H9 (cell line): Measurements from ENCODE around the gene ELOVL6. TPM values are rescaled to one million over a fixed set of nuclear protein-coding genes. Genes with fewer than 3 reads are reported as not detected.

Experiments
- DNase-seq: peaks from one replicate; pipeline ENCODE4 v3.0.0-alpha.2; 2017
- H2AFZ ChIP-seq: one replicate; pipeline ENCODE4 v1.6.1; 2013; ENCODE audit warnings: mild to moderate bottlenecking, low read length, control low read depth, moderate library complexity
- H2AK5ac ChIP-seq: 2 replicates; pipeline ENCODE4 v1.6.1; 2013; ENCODE audit warnings: low read length, control low read depth, mixed read lengths; ENCODE audit not compliant: insufficient read length
- H2BK120ac ChIP-seq: one replicate; pipeline ENCODE4 v1.6.1; 2013; ENCODE audit warnings: low read depth, mild to moderate bottlenecking, low read length, control low read depth, inconsistent platforms; ENCODE audit not compliant: poor library complexity, severe bottlenecking
- H2BK12ac ChIP-seq: 2 replicates; pipeline ENCODE4 v1.6.1; 2013; ENCODE audit warnings: low read length, control low read depth, mixed read lengths, low read depth; ENCODE audit not compliant: insufficient read length
- H2BK15ac ChIP-seq: 2 replicates; pipeline ENCODE4 v1.6.1; 2013; ENCODE audit warnings: low read depth, low read length, control low read depth
- H2BK20ac ChIP-seq: one replicate; pipeline ENCODE4 v1.6.1; 2013; ENCODE audit warnings: low read depth, mild to moderate bottlenecking, low read length, control low read depth, inconsistent platforms; ENCODE audit not compliant: poor library complexity, severe bottlenecking
- H2BK5ac ChIP-seq: 2 replicates; pipeline ENCODE4 v1.6.1; 2013; ENCODE audit warnings: low read length, control low read depth, mixed read lengths; ENCODE audit not compliant: insufficient read length
- H3K14ac ChIP-seq: 2 replicates; pipeline ENCODE4 v1.6.1; 2013; ENCODE audit warnings: low read length, control low read depth; ENCODE audit not compliant: insufficient read depth
- H3K18ac ChIP-seq: 2 replicates; pipeline ENCODE4 v1.6.1; 2013; ENCODE audit warnings: low read depth, mild to moderate bottlenecking, mixed read lengths, low read length, control low read depth; ENCODE audit not compliant: insufficient read length
- H3K23ac ChIP-seq: 2 replicates; pipeline ENCODE4 v1.6.1; 2013; ENCODE audit warnings: low read length, control low read depth, mixed read lengths, low read depth; ENCODE audit not compliant: insufficient read length
- H3K23me2 ChIP-seq: 2 replicates; pipeline ENCODE4 v1.6.1; 2013; ENCODE audit warnings: low read depth, mild to moderate bottlenecking, mixed read lengths, low read length, control low read depth; ENCODE audit not compliant: insufficient read length, poor library complexity, severe bottlenecking
- H3K27ac ChIP-seq: 2 replicates; pipeline ENCODE4 v1.5.1; 2013; ENCODE audit warnings: low read length, control low read depth, mixed read lengths, low read depth; ENCODE audit not compliant: insufficient read length
- H3K27me3 ChIP-seq: 2 replicates; pipeline ENCODE4 v1.6.1; 2013; ENCODE audit warnings: low read length, control low read depth, inconsistent platforms; ENCODE audit not compliant: insufficient read depth
- H3K4ac ChIP-seq: 2 replicates; pipeline ENCODE4 v1.6.1; 2013; ENCODE audit warnings: low read depth, mild to moderate bottlenecking, control low read depth, inconsistent platforms, low read length, moderate library complexity
- H3K4me1 ChIP-seq: 2 replicates; pipeline ENCODE4 v1.6.1; 2013; ENCODE audit warnings: low read length, control low read depth, inconsistent platforms; ENCODE audit not compliant: insufficient read depth
- H3K4me2 ChIP-seq: 2 replicates; pipeline ENCODE4 v1.6.1; 2013; ENCODE audit warnings: low read length, control low read depth, mixed read lengths; ENCODE audit not compliant: insufficient read length, insufficient read depth
- H3K56ac ChIP-seq: 2 replicates; pipeline ENCODE4 v1.6.1; 2013; ENCODE audit warnings: low read depth, mild to moderate bottlenecking, mixed read lengths, low read length, control low read depth; ENCODE audit not compliant: insufficient read length
- H3K79me1 ChIP-seq: 2 replicates; pipeline ENCODE4 v1.6.1; 2013; ENCODE audit warnings: low read depth, mild to moderate bottlenecking, moderate library complexity, low read length, control low read depth, inconsistent platforms; ENCODE audit not compliant: insufficient read depth, poor library complexity, severe bottlenecking
- H3K79me2 ChIP-seq: 2 replicates; pipeline ENCODE4 v1.6.1; 2013; ENCODE audit warnings: low read length, control low read depth, inconsistent platforms; ENCODE audit not compliant: insufficient read depth
- H3K9ac ChIP-seq: 2 replicates; pipeline ENCODE4 v1.6.1; 2013; ENCODE audit warnings: low read length, control low read depth, mixed read lengths; ENCODE audit not compliant: insufficient read length; ENCODE audit errors: extremely low read depth
- H3K9me3 ChIP-seq: one replicate; pipeline ENCODE4 v1.6.1; 2013; ENCODE audit warnings: low read depth, low read length, inconsistent platforms; ENCODE audit not compliant: control insufficient read depth
- H3T11ph ChIP-seq: one replicate; pipeline ENCODE4 v1.6.1; 2013; ENCODE audit warnings: mild to moderate bottlenecking, low read length, control low read depth, inconsistent platforms
- H4K20me1 ChIP-seq: one replicate; pipeline ENCODE4 v1.6.1; 2013; ENCODE audit not compliant: control insufficient read depth, insufficient read length, insufficient read depth
- H4K5ac ChIP-seq: 2 replicates; pipeline ENCODE4 v1.6.1; 2013; ENCODE audit warnings: low read depth, mild to moderate bottlenecking, mixed read lengths, low read length, control low read depth; ENCODE audit not compliant: insufficient read length
- H4K8ac ChIP-seq: replicated peaks from 2 replicates; pipeline ENCODE4 v1.6.1; 2013; ENCODE audit warnings: low read length, control low read depth, mixed read lengths, low read depth; ENCODE audit not compliant: insufficient read length
- H4K91ac ChIP-seq: 2 replicates; pipeline ENCODE4 v1.6.1; 2013; ENCODE audit warnings: low read depth, mild to moderate bottlenecking, moderate library complexity, mixed read lengths, low read length, control low read depth; ENCODE audit not compliant: insufficient read length
- H3K27ac Mint-ChIP-seq, 3 experiments: 2 replicates in 2 of 3; 3 replicates in 1 of 3; pipeline ENCODE4 v1.8.0; 2020 to 2021; ENCODE audit warnings: mixed read lengths in 3 of 3, mild to moderate bottlenecking in 1 of 3, moderate library complexity in 1 of 3
- H3K27me3 Mint-ChIP-seq: 2 replicates; pipeline ENCODE4 v1.8.0; 2021; ENCODE audit warnings: low read depth, mild to moderate bottlenecking, moderate library complexity, mixed read lengths
- H3K36me3 Mint-ChIP-seq, 3 experiments: 2 replicates in 2 of 3; 3 replicates in 1 of 3; pipeline ENCODE4 v1.8.0; 2020 to 2021; ENCODE audit warnings: low read depth in 3 of 3, mixed read lengths in 3 of 3; ENCODE audit not compliant: insufficient read depth in 1 of 3
- H3K4me1 Mint-ChIP-seq, 2 experiments: 2 replicates each; pipeline ENCODE4 v1.8.0; 2020; ENCODE audit warnings: mixed read lengths in 2 of 2
- H3K4me3 Mint-ChIP-seq, 2 experiments: 2 replicates in 1 of 2; 3 replicates in 1 of 2; pipeline ENCODE4 v1.8.0; 2020 to 2021; ENCODE audit warnings: mild to moderate bottlenecking in 2 of 2, mixed read lengths in 2 of 2, moderate library complexity in 1 of 2
- H3K9me3 Mint-ChIP-seq, 2 experiments: 2 replicates in 1 of 2; 3 replicates in 1 of 2; pipeline ENCODE4 v1.8.0; 2020; ENCODE audit warnings: mild to moderate bottlenecking in 2 of 2, mixed read lengths in 2 of 2, moderate library complexity in 1 of 2
- CTCF ChIP-seq: fragments of 200-600 bp; sonication (generic); conservative IDR thresholded peaks from 3 replicates; pipeline ENCODE4 v1.8.0; 2021; ENCODE audit warnings: antibody characterized with exemption, mild to moderate bottlenecking
- WGBS: extraction: QIAGEN DNeasy Blood & Tissue Kit; methylation state at CpG from one replicate; pipeline ENCODE4 v1.1.7; 2013; ENCODE audit warnings: missing lambda C conversion rate, low lambda C conversion rate, mixed read lengths; ENCODE audit not compliant: insufficient read length; ENCODE audit errors: extremely low coverage; 5-methylcytosine and 5-hydroxymethylcytosine counted together
- total RNA-seq: library from RNA; stranded (reverse); gene quantifications from 2 replicates; pipeline ENCODE4 v1.2.1, GENCODE V29; 2021

The ELOVL6 gene
- total RNA-seq, 1 experiment from 2014 or later, result 64.6 TPM

GRCh38 chr4:110119880-110120279 is 78.5 kb downstream of the ELOVL6 start:
- Histone ChIP-seq H3K18ac (no peak overlapping the region), H2BK120ac (no peak overlapping the region), H3K4me2 (no peak overlapping the region)

More at GRCh38 chr4:110119880-110120279, 78.5 kb downstream of the ELOVL6 start:
- Histone ChIP-seq H3T11ph (no peak overlapping the region), H4K8ac (no peak overlapping the region), H3K9ac (no peak overlapping the region), H2AFZ (no peak overlapping the region), H3K27me3 (no peaks in the 10 kb centered on the region), H2BK20ac (no peak overlapping the region), H4K5ac (no peak overlapping the region), H3K4me1 (no peaks in the 10 kb centered on the region), H2BK15ac (no peak overlapping the region), H3K27ac (no peak overlapping the region), H2BK12ac (no peak overlapping the region), H3K79me2 (no peaks in the 10 kb centered on the region; the same call in 1 of the 2 replicates), H3K9me3 (no peaks in the 10 kb centered on the region), H2AK5ac (no peak overlapping the region), H3K23me2 (no peaks in the 10 kb centered on the region), H3K4ac (no peak overlapping the region), H3K79me1 (peaks cover 6% of the 10 kb centered on the region), H3K23ac (no peak overlapping the region), H2BK5ac (no peak overlapping the region), H4K20me1 (no peaks in the 10 kb centered on the region), H3K14ac (no peak overlapping the region), H3K56ac (no peak overlapping the region), H4K91ac (no peak overlapping the region)
- H3K36me3 Mint-ChIP-seq, result peaks cover 19 to 41% (median 32%) of the 10 kb centered on the region in 3 experiments; a peak in 6 of 7 replicates
- no CpG with 5 or more reads among the region's 1 CpG for WGBS
- no peak overlapping the region for H3K4me3 Mint-ChIP-seq
- TF ChIP-seq CTCF, result no peak
- peaks cover 12 to 19% of the 10 kb centered on the region in 2 experiments for H3K4me1 Mint-ChIP-seq
- H3K9me3 Mint-ChIP-seq, result no peaks in the 10 kb centered on the region
- DNase-seq, result no peak
- H3K27me3 Mint-ChIP-seq, result no peaks in the 10 kb centered on the region
- no peak overlapping the region; a peak in 1 of 7 replicates for H3K27ac Mint-ChIP-seq
